ENCODE data around the gene TSFM.

TSFM gene

GRCh38 chr12:57746025-57746424, 36.6 kb upstream of the TSFM start:
- no peak for DNase-seq

DNA sequence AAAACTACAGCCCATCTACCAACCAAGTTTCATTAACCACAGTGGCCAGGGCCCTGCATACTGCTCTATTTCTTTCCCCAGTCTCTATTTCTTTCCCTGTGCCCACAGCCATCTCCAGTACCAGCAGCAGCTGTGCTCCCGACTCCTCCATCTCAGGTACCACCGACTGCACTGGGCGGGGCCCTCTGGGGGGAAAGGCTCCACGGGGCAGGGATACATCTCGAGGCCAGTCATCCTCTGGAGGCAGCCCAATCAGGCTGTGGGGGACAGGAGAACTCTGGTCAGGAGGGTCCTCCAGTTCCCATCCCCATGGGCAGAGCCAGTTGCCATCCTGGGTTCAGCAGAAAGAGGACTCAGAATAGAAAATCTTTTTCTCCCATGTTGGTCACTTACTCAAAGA, 33.5 kb upstream of the TSFM start:
- DNase-seq, result no peak

DNA sequence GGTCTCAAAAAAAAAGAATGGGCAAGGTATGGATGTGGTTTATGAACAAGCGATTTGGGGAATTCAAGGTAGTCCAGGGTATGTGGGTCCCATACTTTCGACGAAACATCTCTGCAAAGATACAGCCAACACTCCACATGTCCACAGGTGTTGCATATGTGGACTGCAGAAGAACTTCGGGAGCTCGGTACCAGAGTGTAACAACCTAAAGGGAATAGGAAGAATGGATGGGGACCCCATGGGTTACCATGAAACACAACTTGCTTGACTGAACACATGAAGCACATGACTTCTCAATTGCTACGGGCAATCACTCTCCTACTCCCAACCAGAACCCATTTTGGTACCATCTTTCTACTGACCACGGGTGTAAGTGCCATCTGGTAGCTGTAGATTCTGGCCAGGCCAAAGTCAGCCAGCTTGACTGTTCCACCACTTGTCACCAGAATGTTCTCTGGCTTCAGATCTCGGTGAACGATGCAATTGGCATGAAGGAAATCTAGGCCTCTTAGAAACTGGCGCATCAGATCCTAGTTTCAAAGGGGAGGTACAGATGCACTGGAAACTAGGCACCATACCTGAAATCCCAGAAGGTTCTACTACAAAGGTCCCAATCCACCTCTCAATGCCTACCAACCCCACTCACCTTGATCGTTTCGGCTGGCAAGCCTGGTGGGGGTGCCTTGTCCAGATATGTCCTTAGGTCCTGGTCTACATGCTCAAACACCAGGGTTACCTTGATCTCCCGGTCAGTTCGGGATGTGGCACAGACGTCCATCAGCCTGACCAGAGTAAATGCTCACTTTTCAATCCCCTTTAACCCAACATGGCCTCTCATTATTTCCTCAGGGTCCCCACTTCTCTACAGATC, 31.8 kb upstream of the TSFM start:
- DNase-seq, result no peak

DNA sequence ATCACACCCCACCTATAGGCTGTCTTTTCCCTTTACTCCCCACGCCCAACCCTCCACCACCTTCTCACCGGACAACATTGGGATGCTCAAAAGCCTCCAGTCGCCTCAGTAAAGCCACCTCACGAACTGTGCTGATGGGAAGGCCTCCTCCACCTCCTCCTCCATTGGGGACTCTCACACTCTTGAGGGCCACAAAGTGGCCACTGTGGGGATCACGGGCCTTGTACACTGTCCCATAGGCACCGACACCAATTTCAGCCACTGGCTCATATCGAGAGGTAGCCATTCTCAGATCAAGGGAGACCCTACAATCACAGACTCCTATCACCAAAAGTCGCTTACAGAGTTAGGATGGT, 31.2 kb upstream of the TSFM start:
- DNase-seq, result no peak

DNA sequence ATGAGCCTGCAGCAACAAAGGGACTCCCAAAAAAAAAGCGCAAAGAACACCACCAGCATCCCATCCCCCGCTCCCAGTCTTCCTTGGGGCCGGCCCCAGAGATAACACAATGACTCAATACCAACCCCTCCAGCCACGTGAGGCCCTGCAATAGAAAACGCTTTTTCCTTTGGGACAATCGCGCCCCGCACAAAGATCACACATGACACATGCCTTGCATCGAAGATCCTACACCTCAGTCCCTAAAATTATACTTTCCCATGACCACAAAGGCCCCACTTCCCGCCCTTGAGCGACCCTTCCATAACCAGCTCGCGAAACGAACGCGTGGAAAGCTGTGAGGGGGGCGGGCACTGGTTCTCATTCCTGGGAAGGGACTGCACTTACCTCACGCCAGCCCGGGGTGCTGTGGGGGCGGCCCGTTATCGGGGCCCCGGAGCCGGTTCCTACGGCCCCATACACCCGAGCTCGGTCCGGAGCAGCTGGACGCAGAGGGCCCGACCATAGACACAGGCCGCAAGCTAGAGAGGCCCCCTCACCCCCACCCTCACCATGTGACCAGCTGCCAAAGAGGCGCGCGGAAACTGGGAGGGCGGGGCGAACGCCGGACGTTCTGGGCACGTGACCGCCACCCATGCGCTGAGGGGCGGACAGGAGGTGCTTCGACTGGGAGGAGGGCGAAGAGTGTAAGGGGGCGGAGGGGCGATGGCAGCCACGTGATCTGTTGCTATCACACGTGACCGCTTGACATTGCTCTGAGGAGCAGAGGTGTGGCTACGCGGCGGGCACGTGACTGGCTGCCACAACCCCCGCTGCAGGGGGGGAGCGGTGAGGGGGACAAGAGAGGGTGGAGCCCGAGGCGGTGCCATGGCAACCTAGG, 30.6 kb upstream of the TSFM start, which contains the start of gene CDK4:
TSS of gene CDK4 (minus strand) at position 523 of the 880 bp plus-strand sequence. CDS start 593 bp downstream, outside the sequence.
- DNase-seq, result peak; percentile 100

DNA sequence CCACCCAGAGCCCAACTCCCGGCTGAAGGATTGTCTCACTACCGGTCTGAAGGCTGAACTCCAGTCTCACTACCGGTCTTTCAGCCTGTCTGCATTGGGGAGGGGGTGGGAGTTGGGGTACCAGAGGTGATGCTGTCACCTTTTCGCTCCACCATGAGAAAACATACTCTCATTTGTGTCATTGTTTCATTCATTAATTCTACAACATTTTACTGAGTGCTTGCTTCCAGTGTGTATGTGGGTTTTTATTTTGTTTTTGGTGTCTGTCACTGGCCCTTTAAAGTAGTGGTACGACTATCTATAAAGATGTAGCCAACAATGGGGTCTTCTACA, 30.0 kb upstream of the TSFM start:
- no peak for DNase-seq

DNA sequence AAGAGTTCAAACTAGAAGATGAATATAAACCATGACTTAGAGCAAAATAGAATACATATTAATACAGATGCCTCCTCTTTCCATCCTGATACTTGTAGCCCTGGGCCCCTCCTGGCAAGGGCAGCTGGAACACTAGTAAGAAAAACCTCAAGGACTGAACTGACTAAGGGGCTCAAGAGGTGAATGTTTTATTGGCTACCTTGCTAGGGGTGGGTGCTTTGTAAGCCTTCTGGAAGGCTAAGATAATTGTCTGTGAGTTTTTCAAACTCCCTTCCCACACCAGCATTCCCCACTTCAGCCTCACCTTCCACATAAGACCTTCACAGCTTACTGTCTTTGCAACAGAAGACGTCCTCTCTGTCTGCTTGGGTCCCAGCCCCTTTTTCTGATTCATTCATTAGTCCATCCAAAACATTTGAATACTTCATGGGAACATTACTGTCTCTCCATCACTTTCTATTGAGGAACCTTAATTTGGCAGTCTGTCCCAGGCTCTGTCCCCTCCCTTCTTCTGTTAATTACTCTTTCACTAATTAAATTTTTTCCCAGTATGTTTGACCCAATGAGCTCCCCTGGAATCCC, 28.7 kb upstream of the TSFM start:
- no peak for DNase-seq

DNA sequence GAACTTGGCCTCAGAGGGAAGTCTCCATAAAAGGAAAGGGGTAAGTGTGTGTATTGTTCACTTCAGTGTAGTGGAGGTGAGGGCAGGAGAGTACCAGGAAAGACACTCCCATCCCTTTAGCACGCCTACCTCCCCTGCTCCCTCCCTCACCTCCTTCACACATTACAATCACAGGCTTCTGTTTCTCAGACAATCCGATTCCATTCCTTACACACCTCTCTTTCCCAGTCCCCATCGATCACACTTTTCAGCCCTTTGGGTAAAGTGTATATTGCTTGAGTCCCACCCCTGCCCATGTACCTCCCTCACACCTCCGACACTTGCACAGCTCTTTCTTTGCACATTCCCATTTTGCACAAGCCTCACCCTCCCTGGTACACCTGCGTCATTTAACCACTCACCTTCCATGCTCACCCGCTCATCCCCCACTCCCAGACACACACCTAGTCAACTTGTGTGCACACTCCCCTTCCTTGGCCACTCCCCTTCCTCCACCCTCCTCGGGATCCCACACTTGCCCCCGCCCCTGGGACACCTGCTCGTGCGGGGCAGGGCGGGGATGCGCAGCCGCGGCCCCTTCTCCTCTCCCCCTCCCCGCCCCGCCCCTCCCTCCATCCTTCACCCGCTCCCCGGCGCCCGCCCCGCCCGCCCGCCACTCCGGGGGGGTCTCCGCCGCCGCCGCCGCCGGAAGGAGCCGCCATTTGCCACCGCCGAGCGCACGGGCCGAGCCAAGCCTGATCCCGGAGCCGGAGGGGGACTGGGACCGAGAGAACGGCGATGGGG, 28.0 kb upstream of the TSFM start, which contains the start of gene MARCHF9:
TSS of gene MARCHF9 (plus strand) at position 693 of the 783 bp plus-strand sequence. CDS start 426 bp downstream, outside the sequence.
- DNase-seq, result peak; percentile 55

GRCh38 chr12:57755194-57755453, 27.5 kb upstream of the TSFM start:
- no peak for DNase-seq

GRCh38 chr12:57755454-57756372, 26.9 kb upstream of the TSFM start:
- DNase-seq, result no peak

DNA sequence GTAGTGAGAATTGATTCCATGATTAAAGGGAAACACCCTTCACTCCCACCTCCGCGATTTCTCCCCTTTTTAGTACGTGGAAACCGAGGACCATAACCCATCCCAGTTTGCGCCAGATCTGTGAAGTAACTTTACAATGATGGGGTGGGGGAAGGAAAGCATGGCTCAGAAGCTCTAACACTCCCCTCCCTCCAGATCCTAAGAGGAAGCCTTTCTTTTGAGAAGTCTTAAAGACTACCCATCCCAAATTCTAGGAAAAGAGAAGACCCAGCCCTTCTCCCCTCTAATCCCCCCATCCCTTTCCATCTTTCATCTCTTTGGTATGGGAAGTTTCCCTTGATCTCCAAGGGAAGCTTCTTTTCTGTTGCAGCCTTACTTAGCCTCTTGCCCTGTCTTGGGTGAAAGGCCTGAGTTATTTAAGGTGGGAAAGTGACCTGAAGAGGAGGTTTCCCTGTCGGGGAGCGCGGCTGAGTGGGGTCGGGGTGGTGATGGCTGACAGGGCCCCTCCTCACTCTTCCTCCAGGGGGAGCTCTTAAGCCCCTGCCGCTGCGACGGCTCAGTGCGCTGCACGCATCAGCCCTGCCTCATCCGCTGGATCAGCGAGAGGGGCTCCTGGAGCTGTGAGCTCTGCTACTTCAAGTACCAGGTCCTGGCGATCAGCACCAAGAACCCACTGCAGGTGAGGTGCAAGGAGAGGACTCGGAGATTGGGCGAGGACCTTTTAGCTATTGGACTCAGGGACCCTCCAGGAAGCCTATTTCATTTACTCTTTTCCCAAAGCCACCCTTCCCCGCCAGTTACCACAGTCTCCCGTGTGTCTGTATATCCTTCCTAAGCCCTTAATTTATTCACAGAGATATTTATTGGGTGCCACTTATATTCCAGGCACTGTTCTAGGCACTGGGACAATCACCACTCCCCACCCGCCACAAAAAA, 25.9 kb upstream of the TSFM start:
- no peak for DNase-seq

DNA sequence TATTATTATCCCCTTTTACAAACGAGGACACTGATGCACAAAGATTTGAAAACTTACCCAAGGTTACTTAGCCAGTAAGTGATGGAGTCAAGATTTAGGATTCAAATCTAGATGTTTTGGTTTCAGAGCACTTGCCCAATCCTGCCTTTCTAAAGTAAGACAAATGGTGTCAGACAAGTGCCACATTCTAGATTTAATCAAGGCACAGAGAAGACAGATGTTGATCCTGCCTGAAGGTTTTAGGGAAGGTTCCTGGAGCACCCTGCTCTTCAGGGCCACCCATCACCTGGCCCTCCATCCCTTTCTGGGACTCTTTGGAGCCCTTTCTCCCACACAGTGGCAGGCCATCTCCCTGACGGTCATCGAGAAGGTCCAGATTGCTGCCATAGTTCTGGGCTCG, 24.8 kb upstream of the TSFM start:
- no peak for DNase-seq

DNA sequence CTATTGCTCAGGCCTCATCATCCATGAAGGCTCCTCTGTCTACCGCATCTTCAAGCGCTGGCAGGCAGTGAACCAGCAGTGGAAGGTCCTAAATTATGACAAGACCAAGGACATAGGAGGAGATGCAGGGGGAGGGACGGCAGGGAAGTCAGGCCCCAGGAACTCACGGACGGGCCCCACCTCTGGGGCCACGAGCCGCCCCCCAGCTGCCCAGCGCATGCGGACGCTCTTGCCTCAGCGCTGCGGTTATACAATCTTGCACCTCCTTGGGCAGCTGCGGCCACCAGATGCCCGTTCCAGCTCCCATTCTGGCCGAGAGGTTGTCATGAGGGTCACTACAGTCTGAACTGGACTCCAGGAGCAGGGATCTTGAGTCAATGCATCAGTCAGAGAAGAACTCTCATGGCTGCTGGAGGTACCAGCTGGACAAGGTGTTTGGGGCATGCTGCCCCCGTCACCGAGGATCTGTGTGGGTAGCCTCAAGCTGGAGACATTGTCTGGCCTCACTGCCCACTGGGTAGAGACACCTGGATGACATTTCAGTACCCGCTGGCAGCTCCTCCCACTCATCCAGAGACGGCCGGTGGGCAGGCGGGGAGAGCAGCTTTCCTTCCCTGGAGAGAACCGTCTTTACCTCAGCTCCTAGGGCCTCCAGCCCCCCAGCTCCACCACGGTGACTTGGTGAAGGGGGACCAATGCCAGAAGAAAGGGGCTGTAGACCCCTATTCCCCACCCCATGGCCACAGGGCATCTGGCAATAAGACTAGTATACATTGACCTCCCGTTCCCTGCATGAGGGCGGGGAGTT, 23.8 kb upstream of the TSFM start:
- DNase-seq, result no peak

GRCh38 chr12:57759360-57759980, 23.1 kb upstream of the TSFM start:
- DNase-seq, result no peak

- DNase-seq, result no peak
Measured at GRCh38 chr12:57760347-57760982, 22.1 kb upstream of the TSFM start.

GRCh38 chr12:57761391-57761998, 21.1 kb upstream of the TSFM start:
- no peak for DNase-seq

- no peak for DNase-seq
Measured at GRCh38 chr12:57762463-57762862, 20.1 kb upstream of the TSFM start.

Measured in right hindlimb (tissue), 1 donor.